ENCODE data around the gene CDCA7L.

Gene CDCA7L

GRCh38 chr7:21945454-21946221, at the start of gene CDCA7L:
CDCA7L (minus strand) TSS chr7:21945899; CDS start chr7:21945804, 95 bp downstream.
- DNase-seq, result peak; percentile 80

GRCh38 chr7:21986096-21986495, 40.4 kb upstream of the CDCA7L start:
- DNase-seq, result no peak

- DNase-seq, result no peak
These were observed 38.3 kb upstream of the CDCA7L start for GRCh38 chr7:21984042-21984441.

- DNase-seq, result no peak
These were observed 37.4 kb upstream of the CDCA7L start for GRCh38 chr7:21983056-21983455.

GRCh38 chr7:21981524-21981923, 35.8 kb upstream of the CDCA7L start:
- no peak for DNase-seq

- no peak for DNase-seq
These were observed 35.3 kb upstream of the CDCA7L start for GRCh38 chr7:21980926-21981500.

- no peak for DNase-seq
These were observed 26.7 kb upstream of the CDCA7L start for GRCh38 chr7:21972397-21972784.

GRCh38 chr7:21971780-21972396, 26.2 kb upstream of the CDCA7L start:
- DNase-seq, result no peak

GRCh38 chr7:21969822-21970221, 24.1 kb upstream of the CDCA7L start:
- no peak for DNase-seq

GRCh38 chr7:21967598-21968003, 21.9 kb upstream of the CDCA7L start:
- peak; percentile 26 for DNase-seq

GRCh38 chr7:21966271-21966670, 20.6 kb upstream of the CDCA7L start:
- no peak for DNase-seq

- no peak for DNase-seq
These were observed 19.6 kb upstream of the CDCA7L start for GRCh38 chr7:21965291-21965690.

GRCh38 chr7:21962677-21963076, 17.0 kb upstream of the CDCA7L start:
- no peak for DNase-seq

GRCh38 chr7:21960922-21961321, 15.2 kb upstream of the CDCA7L start:
- no peak for DNase-seq

- no peak for DNase-seq
These were observed 13.7 kb upstream of the CDCA7L start for GRCh38 chr7:21959387-21959776.

GRCh38 chr7:21953781-21954180, 8.1 kb upstream of the CDCA7L start:
- DNase-seq, result no peak

GRCh38 chr7:21948887-21949540, 3.3 kb upstream of the CDCA7L start:
- DNase-seq, result no peak

- DNase-seq, result no peak
These were observed 2.7 kb upstream of the CDCA7L start for GRCh38 chr7:21948364-21948763.

GRCh38 chr7:21947946-21948345, 2.2 kb upstream of the CDCA7L start:
- DNase-seq, result no peak

- DNase-seq, result no peak
These were observed 1.4 kb upstream of the CDCA7L start for GRCh38 chr7:21947056-21947455.

- DNase-seq, result no peak
These were observed 567 bp upstream of the CDCA7L start for GRCh38 chr7:21946222-21946709.

- peak; percentile 57 for DNase-seq
These were observed 864 bp downstream of the CDCA7L start for GRCh38 chr7:21944616-21945453.

- no peak for DNase-seq
These were observed 2.3 kb downstream of the CDCA7L start for GRCh38 chr7:21943436-21943835.

Data from stimulated activated CD8-positive, alpha-beta memory T cell treated with anti-CD3 and anti-CD28 coated beads, Interleukin-4, amount 100 ng/mL, for 48 hours (primary cell).